ENCODE measurements around the gene PTPRG. TPM values are rescaled to one million over a fixed set of nuclear protein-coding genes. Genes with fewer than 3 reads are reported as not detected.

The PTPRG gene
- total RNA-seq, 1 experiment from 2014 or later = 32.1 TPM

DNA sequence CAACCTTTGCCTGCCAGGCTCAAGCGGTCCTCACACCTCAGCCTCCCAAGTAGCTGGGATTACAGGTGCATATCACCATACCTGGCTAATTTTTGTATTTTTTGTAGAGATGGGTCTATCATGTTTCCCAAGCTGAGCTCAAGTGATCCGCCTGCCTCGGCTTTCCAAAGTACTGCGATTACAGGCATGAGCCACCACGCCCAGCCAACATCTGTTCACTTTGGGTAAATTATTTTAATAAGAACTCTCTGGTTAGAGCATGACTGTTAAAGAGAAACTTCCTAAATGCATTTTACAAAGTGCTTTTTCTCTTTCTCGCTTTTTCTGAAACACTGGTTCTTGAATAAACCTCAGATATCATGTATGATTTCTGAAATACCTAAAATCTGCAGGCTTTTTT is 172.5 kb downstream of the PTPRG start:
- ChIA-PET RAD21 (ENCODE audit: low non-redundant PET in 1 of 2, low total read pairs in 2 of 2, uncharacterized antibody in 2 of 2, unreplicated experiment in 2 of 2) (no interaction called here), CTCF (no interaction called here)
- 0 out of 2 replicates have a peak, but pooled peaks cover 7% of the 10 kb centered on the region for H3K79me2 ChIP-seq (ENCODE audit: insufficient read depth, low read length)

DNA sequence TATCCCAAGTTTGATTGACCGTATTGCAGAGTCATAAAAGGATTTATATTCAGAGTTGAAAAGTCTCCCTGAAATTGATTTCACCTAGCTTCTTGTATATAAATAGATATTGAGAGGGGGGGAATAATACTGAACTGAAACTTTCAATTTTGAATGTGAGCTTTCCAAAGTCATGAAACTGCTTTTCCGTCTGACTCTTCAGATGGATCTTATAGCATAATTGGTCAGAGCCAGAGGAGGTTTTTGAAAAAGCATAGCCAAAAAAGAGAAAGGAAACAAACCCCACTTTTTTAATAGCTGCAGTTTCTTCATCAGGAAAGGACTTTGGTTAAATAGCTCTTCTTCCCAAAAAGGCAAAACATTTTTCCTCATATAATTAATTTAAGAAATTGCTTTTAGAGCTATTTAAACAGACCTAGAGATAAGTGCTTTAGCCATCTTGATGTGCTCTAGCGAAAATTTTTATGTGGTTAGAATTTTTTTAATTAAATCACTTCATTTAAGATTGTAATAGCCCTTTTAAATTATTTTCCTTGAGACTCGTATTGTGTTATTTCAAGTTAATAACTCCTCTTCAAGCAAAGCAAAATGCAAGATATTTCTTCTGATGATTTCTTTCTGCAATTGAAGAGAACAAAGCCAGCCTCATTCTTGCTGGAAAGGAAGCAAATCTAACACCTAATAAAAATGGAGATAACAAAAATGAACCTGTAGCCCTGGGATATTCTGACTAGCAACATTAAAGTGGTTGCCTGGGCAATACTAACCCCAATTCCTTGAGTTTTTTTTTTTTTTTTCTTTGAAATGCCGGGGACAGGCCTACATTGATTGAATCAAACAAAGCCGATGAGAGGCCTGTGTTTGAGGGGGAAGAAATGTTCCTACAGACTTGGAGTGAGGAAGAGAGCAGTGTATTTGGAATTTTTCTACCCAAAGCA is 173.6 kb downstream of the PTPRG start:
- POLR2A ChIA-PET = no interaction called here
- intact Hi-C loops (cut with micrococcal nuclease) = no loop called here

More for the DNA sequence above, 172.5 kb downstream of the PTPRG start:
- H3K36me3 ChIP-seq (ENCODE audit: control insufficient read depth in 1 of 2, insufficient read depth in 2 of 2, low read length in 2 of 2) = no peaks in the 10 kb centered on the region
- POLR2A ChIA-PET = no interaction called here
- H3K9ac ChIP-seq (ENCODE audit: low read length) = no peak overlapping the region
- no peak overlapping the region for H3K4me3 ChIP-seq (replicated peaks in 1 of 2; ENCODE audit: low read depth in 1 of 2, low read length in 2 of 2)
- no peak overlapping the region for H3K27ac ChIP-seq (ENCODE audit: low read depth, low read length)
- H4K20me1 ChIP-seq (ENCODE audit: insufficient read depth) = no peaks in the 10 kb centered on the region
- ATAC-seq (no peak), DNase-seq (ENCODE audit: low read depth, low spot score) (no peak)
- H3K9me2 ChIP-seq (ENCODE audit: insufficient read depth) = no peaks in the 10 kb centered on the region
- BruUV-seq (replicated peaks) = no TSS peak
- no peak overlapping the region for H2AFZ ChIP-seq (ENCODE audit: low read depth, low read length, poor library complexity, severe bottlenecking)
- intact Hi-C loops (cut with micrococcal nuclease) = no loop called here
- no peaks in the 10 kb centered on the region for H3K9me3 ChIP-seq (ENCODE audit: control insufficient read depth in 1 of 2, insufficient read depth in 1 of 2, low read depth in 1 of 2, low read length in 2 of 2)
- no peak for TF ChIP-seq POLR2A (IDR thresholded peaks at IDR 0.05; ENCODE audit: borderline replicate concordance, extremely low read depth, insufficient read depth, insufficient read length)
- no peak for TF ChIP-seq SP1 (IDR thresholded peaks at IDR 0.05; ENCODE audit: low read depth)
- no peaks in the 10 kb centered on the region for H3K4me1 ChIP-seq (ENCODE audit: control insufficient read depth in 1 of 2, insufficient read depth in 2 of 2, low read length in 2 of 2)
- no peak overlapping the region for H3K4me2 ChIP-seq (ENCODE audit: low read length)
- H3K27me3 ChIP-seq (ENCODE audit: insufficient read depth, low read length) = no peaks in the 10 kb centered on the region

More for the DNA sequence above, 173.6 kb downstream of the PTPRG start:
- no peak for ATAC-seq
- Histone ChIP-seq H2AFZ (ENCODE audit: low read depth, low read length, poor library complexity, severe bottlenecking) (no peak overlapping the region), H3K9me3 (ENCODE audit: control insufficient read depth in 1 of 2, insufficient read depth in 1 of 2, low read depth in 1 of 2, low read length in 2 of 2) (no peaks in the 10 kb centered on the region), H3K27ac (ENCODE audit: low read depth, low read length) (no peak overlapping the region), H3K9ac (ENCODE audit: low read length) (no peak overlapping the region), H3K36me3 (ENCODE audit: control insufficient read depth in 1 of 2, insufficient read depth in 2 of 2, low read length in 2 of 2) (no peaks in the 10 kb centered on the region), H3K79me2 (ENCODE audit: insufficient read depth, low read length) (0 out of 2 replicates have a peak, but pooled peaks cover 7% of the 10 kb centered on the region), H3K4me2 (ENCODE audit: low read length) (no peak overlapping the region), H3K4me1 (ENCODE audit: control insufficient read depth in 1 of 2, insufficient read depth in 2 of 2, low read length in 2 of 2) (no peaks in the 10 kb centered on the region), H3K4me3 (replicated peaks in 1 of 2; ENCODE audit: low read depth in 1 of 2, low read length in 2 of 2) (no peak overlapping the region), H3K27me3 (ENCODE audit: insufficient read depth, low read length) (no peaks in the 10 kb centered on the region), H3K9me2 (ENCODE audit: insufficient read depth) (no peaks in the 10 kb centered on the region), H4K20me1 (ENCODE audit: insufficient read depth) (no peaks in the 10 kb centered on the region)
- ChIA-PET RAD21 (ENCODE audit: low non-redundant PET in 1 of 2, low total read pairs in 2 of 2, uncharacterized antibody in 2 of 2, unreplicated experiment in 2 of 2) (no interaction called here), CTCF (no interaction called here)
- no TSS peak for BruUV-seq (replicated peaks)
- TF ChIP-seq RAD21 (IDR thresholded peaks at IDR 0.05; ENCODE audit: low read depth) (no peak), EZH2phosphoT487 (IDR thresholded peaks at IDR 0.05; ENCODE audit: borderline replicate concordance) (no peak), CEBPB (IDR thresholded peaks at IDR 0.05; ENCODE audit: low read depth) (no peak), SRF (IDR thresholded peaks at IDR 0.05; ENCODE audit: low read depth) (no peak), CBX3 (IDR thresholded peaks at IDR 0.05; ENCODE audit: low read depth) (no peak), ZNF274 (IDR thresholded peaks at IDR 0.05; ENCODE audit: low read depth, low read length) (no peak), ELF1 (IDR thresholded peaks at IDR 0.05; ENCODE audit: borderline replicate concordance, low read depth) (no peak), EZH2 (IDR thresholded peaks at IDR 0.05) (no peak)
- TF ChIP-seq, protein P1, sequence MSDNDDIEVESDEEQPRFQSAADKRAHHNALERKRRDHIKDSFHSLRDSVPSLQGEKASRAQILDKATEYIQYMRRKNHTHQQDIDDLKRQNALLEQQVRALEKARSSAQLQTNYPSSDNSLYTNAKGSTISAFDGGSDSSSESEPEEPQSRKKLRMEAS (IDR thresholded peaks at IDR 0.05) = no peak
- TF ChIP-seq, protein P2, sequence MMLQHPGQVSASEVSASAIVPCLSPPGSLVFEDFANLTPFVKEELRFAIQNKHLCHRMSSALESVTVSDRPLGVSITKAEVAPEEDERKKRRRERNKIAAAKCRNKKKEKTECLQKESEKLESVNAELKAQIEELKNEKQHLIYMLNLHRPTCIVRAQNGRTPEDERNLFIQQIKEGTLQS (IDR thresholded peaks at IDR 0.05) = no peak
- TF ChIP-seq, protein P3, sequence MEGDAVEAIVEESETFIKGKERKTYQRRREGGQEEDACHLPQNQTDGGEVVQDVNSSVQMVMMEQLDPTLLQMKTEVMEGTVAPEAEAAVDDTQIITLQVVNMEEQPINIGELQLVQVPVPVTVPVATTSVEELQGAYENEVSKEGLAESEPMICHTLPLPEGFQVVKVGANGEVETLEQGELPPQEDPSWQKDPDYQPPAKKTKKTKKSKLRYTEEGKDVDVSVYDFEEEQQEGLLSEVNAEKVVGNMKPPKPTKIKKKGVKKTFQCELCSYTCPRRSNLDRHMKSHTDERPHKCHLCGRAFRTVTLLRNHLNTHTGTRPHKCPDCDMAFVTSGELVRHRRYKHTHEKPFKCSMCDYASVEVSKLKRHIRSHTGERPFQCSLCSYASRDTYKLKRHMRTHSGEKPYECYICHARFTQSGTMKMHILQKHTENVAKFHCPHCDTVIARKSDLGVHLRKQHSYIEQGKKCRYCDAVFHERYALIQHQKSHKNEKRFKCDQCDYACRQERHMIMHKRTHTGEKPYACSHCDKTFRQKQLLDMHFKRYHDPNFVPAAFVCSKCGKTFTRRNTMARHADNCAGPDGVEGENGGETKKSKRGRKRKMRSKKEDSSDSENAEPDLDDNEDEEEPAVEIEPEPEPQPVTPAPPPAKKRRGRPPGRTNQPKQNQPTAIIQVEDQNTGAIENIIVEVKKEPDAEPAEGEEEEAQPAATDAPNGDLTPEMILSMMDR (IDR thresholded peaks at IDR 0.05 in 2 of 3, conservative IDR thresholded peaks at IDR 0.05 in 1 of 3; ENCODE audit: borderline replicate concordance in 1 of 3, insufficient read depth in 1 of 3, low read depth in 2 of 3, low read length in 2 of 3) = no peak
- TF ChIP-seq, protein P4, sequence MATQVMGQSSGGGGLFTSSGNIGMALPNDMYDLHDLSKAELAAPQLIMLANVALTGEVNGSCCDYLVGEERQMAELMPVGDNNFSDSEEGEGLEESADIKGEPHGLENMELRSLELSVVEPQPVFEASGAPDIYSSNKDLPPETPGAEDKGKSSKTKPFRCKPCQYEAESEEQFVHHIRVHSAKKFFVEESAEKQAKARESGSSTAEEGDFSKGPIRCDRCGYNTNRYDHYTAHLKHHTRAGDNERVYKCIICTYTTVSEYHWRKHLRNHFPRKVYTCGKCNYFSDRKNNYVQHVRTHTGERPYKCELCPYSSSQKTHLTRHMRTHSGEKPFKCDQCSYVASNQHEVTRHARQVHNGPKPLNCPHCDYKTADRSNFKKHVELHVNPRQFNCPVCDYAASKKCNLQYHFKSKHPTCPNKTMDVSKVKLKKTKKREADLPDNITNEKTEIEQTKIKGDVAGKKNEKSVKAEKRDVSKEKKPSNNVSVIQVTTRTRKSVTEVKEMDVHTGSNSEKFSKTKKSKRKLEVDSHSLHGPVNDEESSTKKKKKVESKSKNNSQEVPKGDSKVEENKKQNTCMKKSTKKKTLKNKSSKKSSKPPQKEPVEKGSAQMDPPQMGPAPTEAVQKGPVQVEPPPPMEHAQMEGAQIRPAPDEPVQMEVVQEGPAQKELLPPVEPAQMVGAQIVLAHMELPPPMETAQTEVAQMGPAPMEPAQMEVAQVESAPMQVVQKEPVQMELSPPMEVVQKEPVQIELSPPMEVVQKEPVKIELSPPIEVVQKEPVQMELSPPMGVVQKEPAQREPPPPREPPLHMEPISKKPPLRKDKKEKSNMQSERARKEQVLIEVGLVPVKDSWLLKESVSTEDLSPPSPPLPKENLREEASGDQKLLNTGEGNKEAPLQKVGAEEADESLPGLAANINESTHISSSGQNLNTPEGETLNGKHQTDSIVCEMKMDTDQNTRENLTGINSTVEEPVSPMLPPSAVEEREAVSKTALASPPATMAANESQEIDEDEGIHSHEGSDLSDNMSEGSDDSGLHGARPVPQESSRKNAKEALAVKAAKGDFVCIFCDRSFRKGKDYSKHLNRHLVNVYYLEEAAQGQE (IDR thresholded peaks at IDR 0.05; ENCODE audit: low read depth) = no peak
- no peak for DNase-seq (ENCODE audit: low read depth, low spot score)
